ENCODE measurements around the gene SRMS. TPM values are rescaled to one million over a fixed set of nuclear protein-coding genes. Genes with fewer than 3 reads are reported as not detected.

SRMS gene
- total RNA-seq, 1 experiment from 2014 or later: 3.2 TPM

DNA sequence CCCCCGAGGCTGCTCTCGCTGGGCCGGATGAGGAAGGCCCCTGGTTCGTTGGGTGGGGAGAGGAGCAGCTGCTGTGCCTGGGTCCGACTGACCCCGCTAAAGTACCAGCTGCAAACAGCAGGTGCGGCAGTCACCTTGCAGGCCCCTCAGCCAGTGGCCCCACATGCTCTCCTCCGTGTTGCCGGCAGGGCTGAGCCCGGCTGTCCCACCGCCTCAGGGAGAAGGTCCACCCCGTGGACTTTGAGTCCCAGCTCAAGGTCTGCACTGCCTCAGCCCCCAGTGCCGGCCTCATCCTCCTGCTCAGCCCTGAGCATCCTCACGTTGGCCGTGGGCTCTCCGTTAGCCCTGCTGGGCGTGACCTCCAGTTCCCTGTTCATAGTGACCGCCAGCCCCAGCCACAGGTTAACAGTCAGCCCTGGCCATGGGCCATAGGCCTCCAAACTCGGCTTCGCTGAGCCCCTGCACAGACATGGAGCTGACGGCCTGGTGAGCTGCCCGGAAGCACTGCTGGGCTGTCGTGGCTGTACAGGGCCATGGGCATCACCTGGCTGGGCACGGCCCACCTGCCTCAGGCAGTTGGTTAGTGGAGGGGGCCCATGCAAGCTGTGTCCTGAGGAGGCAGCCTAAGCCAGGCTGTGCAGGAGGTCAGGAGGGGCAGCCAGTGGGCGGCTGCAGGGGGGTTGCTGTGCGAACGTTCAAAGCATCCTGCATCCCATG lies 3.1 kb downstream of the SRMS start:
- H3K79me2 ChIP-seq (ENCODE audit: insufficient read depth, low read length): no peaks in the 10 kb centered on the region
- H3K9me2 ChIP-seq (ENCODE audit: insufficient read depth): no peaks in the 10 kb centered on the region
- ChIA-PET POLR2A (interaction anchor here (1.6 to 2.0 kb wide), 2 partner anchors 8 to 321 kb away, joined by 4 to 8 read pairs; partner anchors contain the start of gene TPD52L2), CTCF (interaction anchor here (1.3 kb wide), 1 partner anchor 320 kb away, joined by 3 read pairs; the partner anchor contains the start of gene TPD52L2), RAD21 (ENCODE audit: low non-redundant PET in 1 of 2, low total read pairs in 2 of 2, uncharacterized antibody in 2 of 2, unreplicated experiment in 2 of 2) (no interaction called here)
- no peaks in the 10 kb centered on the region for H4K20me1 ChIP-seq (ENCODE audit: insufficient read depth)
- peak; percentile 17; the same call in 1 of the 2 replicates for ATAC-seq
- intact Hi-C loops (cut with micrococcal nuclease): no loop called here
- no peak overlapping the region for H2AFZ ChIP-seq (ENCODE audit: low read depth, low read length, poor library complexity, severe bottlenecking)
- BruUV-seq (replicated peaks): no TSS peak
- peaks cover 39 to 78% of the 10 kb centered on the region in 2 experiments for H3K4me1 ChIP-seq (ENCODE audit: control insufficient read depth in 1 of 2, insufficient read depth in 2 of 2, low read length in 2 of 2)
- TF ChIP-seq JUND (IDR thresholded peaks at IDR 0.05) (no peak), EZH2phosphoT487 (IDR thresholded peaks at IDR 0.05; ENCODE audit: borderline replicate concordance) (no peak), ELF1 (IDR thresholded peaks at IDR 0.05; ENCODE audit: borderline replicate concordance, low read depth) (no peak), POLR2A (IDR thresholded peaks at IDR 0.05; ENCODE audit: borderline replicate concordance, extremely low read depth, insufficient read depth, insufficient read length) (no peak), EZH2 (IDR thresholded peaks at IDR 0.05) (no peak), TCF7L2 (IDR thresholded peaks at IDR 0.05; ENCODE audit: borderline replicate concordance, extremely low read depth, insufficient read depth, insufficient read length) (no peak), POLR2AphosphoS5 (IDR thresholded peaks at IDR 0.05; ENCODE audit: low read depth, low read length) (no peak), YY1 (IDR thresholded peaks at IDR 0.05; ENCODE audit: extremely low read depth, insufficient replicate concordance, low read depth, low read length) (no peak), CBX3 (IDR thresholded peaks at IDR 0.05; ENCODE audit: low read depth) (no peak), FOSL1 (IDR thresholded peaks at IDR 0.05; ENCODE audit: low read depth) (no peak), SP1 (IDR thresholded peaks at IDR 0.05; ENCODE audit: low read depth) (no peak), ZFX (IDR thresholded peaks at IDR 0.05) (no peak)
- TF ChIP-seq, protein P1, sequence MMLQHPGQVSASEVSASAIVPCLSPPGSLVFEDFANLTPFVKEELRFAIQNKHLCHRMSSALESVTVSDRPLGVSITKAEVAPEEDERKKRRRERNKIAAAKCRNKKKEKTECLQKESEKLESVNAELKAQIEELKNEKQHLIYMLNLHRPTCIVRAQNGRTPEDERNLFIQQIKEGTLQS (IDR thresholded peaks at IDR 0.05): no peak
- TF ChIP-seq, protein P2, sequence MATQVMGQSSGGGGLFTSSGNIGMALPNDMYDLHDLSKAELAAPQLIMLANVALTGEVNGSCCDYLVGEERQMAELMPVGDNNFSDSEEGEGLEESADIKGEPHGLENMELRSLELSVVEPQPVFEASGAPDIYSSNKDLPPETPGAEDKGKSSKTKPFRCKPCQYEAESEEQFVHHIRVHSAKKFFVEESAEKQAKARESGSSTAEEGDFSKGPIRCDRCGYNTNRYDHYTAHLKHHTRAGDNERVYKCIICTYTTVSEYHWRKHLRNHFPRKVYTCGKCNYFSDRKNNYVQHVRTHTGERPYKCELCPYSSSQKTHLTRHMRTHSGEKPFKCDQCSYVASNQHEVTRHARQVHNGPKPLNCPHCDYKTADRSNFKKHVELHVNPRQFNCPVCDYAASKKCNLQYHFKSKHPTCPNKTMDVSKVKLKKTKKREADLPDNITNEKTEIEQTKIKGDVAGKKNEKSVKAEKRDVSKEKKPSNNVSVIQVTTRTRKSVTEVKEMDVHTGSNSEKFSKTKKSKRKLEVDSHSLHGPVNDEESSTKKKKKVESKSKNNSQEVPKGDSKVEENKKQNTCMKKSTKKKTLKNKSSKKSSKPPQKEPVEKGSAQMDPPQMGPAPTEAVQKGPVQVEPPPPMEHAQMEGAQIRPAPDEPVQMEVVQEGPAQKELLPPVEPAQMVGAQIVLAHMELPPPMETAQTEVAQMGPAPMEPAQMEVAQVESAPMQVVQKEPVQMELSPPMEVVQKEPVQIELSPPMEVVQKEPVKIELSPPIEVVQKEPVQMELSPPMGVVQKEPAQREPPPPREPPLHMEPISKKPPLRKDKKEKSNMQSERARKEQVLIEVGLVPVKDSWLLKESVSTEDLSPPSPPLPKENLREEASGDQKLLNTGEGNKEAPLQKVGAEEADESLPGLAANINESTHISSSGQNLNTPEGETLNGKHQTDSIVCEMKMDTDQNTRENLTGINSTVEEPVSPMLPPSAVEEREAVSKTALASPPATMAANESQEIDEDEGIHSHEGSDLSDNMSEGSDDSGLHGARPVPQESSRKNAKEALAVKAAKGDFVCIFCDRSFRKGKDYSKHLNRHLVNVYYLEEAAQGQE (IDR thresholded peaks at IDR 0.05; ENCODE audit: low read depth): no peak
- TF ChIP-seq, protein P3, sequence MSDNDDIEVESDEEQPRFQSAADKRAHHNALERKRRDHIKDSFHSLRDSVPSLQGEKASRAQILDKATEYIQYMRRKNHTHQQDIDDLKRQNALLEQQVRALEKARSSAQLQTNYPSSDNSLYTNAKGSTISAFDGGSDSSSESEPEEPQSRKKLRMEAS (IDR thresholded peaks at IDR 0.05): no peak
- TF ChIP-seq, protein P4, sequence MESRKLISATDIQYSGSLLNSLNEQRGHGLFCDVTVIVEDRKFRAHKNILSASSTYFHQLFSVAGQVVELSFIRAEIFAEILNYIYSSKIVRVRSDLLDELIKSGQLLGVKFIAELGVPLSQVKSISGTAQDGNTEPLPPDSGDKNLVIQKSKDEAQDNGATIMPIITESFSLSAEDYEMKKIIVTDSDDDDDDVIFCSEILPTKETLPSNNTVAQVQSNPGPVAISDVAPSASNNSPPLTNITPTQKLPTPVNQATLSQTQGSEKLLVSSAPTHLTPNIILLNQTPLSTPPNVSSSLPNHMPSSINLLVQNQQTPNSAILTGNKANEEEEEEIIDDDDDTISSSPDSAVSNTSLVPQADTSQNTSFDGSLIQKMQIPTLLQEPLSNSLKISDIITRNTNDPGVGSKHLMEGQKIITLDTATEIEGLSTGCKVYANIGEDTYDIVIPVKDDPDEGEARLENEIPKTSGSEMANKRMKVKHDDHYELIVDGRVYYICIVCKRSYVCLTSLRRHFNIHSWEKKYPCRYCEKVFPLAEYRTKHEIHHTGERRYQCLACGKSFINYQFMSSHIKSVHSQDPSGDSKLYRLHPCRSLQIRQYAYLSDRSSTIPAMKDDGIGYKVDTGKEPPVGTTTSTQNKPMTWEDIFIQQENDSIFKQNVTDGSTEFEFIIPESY (IDR thresholded peaks at IDR 0.05; ENCODE audit: extremely low read depth, insufficient replicate concordance, low read length): no peak
- peak overlapping the region; percentile 71 for H3K4me2 ChIP-seq (ENCODE audit: low read length)
- H3K27ac ChIP-seq (ENCODE audit: low read depth, low read length): peak overlapping the region; percentile 72
- no peaks in the 10 kb centered on the region for H3K36me3 ChIP-seq (ENCODE audit: control insufficient read depth in 1 of 2, insufficient read depth in 2 of 2, low read length in 2 of 2)
- no peaks in the 10 kb centered on the region for H3K27me3 ChIP-seq (ENCODE audit: insufficient read depth, low read length)
- DNase-seq (ENCODE audit: low read depth, low spot score): no peak
- H3K9me3 ChIP-seq (ENCODE audit: control insufficient read depth in 1 of 2, insufficient read depth in 1 of 2, low read depth in 1 of 2, low read length in 2 of 2): no peaks in the 10 kb centered on the region
- peak overlapping the region; percentile 37 for H3K9ac ChIP-seq (ENCODE audit: low read length)
- H3K4me3 ChIP-seq (replicated peaks in 1 of 2; ENCODE audit: low read depth in 1 of 2, low read length in 2 of 2): no peak overlapping the region; a peak in 1 of 4 replicates
